RCC 7860 (cell line): Measurements from ENCODE around the gene EMC6.
A peak's percentile ranks its signal among the peaks of the same experiment; 100 is the strongest.
"Not testable (repeated sequence)": the region's sequence is repeated elsewhere in the genome, so short reads cannot be mapped to it uniquely, and the experiment has no call there.

ENCODE experiments used
- DNase-seq: peaks from one replicate; pipeline ENCODE4 v3.0.0-alpha.2; 2015; ENCODE audit warnings: low spot score
- FAIRE-seq: peaks from 2 replicates; lab custom pipeline; 2012; peaks lifted over from hg19 to GRCh38; lab: Jason Lieb, UNC

EMC6 gene

DNA sequence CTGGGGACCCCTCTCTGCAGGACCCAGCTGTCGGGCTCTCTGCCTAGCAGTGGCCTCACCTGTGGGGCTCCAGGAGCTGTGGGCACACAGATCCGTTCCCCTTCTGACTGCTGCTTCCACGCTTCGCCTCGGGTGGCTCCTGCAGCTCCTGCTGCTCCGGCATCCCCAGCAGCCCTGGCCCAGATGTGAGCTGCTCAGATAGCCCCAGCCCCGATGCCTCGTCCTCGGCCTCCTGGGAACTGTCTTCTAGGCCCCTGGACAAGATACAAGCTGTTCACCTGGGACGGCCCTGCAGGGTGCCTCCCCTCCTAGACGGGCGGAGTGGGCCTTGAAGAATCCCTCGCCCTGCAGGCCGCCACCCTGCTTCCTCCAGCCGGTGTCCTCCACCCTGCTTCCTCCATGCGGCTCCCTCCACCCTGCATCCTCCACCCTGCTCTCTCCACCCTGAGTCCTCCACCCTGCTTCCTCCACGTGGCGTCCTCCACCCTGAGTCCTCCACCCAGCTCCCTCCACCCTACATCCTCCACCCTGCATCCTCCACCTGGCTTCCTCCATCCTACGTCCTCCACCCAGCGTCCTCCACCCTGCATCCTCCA, 11.0 kb downstream of the EMC6 start:
- FAIRE-seq (no peak), DNase-seq (no peak)

DNA sequence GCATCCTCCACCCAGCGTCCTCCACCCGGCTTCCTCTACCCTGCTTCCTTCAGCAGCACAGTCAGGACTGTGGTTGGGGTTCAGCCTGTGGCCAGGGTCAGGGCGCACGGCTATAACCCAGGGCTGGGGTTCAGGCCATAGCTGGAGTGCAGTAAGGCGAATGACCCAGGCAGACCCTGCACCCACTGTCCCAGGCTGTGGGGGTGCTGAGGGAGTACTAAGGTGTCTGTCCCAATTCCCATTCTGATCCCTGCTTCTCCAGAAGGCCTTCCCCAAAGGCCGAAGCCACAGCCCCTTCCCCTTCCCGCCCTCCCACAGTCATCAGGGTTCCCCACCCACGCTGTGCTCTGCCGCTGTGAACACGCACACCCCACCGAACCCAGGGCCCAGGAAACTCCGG, 12.4 kb downstream of the EMC6 start:
- FAIRE-seq = no peak

DNA sequence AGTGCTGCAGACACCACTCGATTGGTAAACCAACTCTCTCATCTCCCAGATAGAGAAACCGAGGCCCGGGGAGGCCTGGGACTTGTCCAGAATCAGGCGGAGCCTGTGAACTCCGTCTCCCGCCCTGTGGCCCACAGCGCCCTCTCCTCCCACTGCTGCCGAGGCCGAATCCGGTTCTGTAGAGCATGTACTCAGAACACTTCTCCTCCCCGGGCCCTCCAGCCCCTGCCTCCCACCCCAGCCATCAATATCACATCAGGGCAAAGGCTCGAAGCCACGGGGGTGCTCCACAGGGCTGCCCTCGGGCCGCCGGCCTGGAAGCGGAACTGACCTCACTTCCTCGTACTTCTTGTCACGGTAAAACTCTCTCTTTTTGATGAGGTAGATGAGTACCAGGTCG, 13.0 kb downstream of the EMC6 start:
- no peak for DNase-seq
- FAIRE-seq = no peak

More for the DNA sequence above, 12.4 kb downstream of the EMC6 start:
- DNase-seq = no peak

DNA sequence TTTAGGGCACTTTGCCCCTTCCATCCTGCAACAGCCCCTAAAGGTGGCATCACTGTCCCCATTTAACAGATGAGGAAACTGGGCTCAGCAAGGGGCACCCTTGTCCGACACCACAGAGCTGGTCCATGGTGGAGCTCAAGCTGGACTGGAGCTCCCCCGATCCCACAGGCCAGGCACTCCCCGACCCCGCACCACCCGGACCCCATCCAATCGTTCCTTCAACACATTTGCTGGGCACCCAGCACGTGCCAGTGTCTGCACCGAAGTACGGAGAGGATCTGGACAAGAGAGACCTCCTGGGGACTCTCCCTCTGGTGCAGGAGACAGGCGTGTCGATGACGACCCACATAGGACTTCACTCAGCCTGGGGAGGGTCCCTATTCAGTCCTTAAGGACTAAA, 13.4 kb downstream of the EMC6 start:
- no peak for FAIRE-seq
- no peak for DNase-seq

DNA sequence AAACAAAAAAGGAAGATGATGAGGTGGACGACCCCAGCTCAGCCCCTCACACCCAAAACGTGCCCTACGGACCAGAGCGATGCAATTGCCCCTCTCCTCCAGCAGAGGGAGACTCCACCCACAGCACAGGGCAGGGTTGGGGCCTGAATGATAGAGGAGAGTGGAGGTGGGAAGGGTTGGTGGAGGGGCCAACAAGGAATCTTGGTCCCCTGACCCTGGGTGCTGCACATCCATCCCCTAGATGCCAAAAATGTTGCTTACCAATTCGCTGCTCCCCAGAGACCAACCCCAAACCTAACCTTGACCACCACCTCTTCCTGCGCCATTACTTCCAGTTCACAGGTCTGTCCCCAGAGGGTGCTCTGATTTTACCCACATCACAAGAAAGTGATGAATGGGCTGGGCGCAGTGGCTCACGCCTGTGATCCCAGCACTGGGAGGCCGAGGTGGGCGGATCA, 14.5 kb downstream of the EMC6 start:
- no peak for FAIRE-seq
- no peak for DNase-seq

DNA sequence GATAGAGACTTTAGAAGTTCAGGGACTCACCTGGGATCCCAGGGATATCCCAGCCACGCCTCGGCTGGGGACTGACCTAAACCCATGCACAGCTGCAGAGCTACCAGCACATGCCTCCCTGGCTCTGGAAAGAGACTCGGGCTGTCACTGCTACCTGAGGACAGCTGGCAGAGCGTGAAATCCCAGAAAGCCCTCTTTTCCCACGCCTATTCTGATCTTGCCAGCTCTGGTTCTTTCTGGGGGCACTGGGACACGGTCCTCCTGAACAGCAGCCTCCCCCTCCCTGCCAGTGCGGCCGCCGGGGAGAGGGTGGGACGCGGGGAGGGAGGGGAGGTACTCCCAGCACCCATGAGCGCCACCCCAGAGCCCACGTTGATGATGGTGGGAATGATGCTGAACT, 16.6 kb downstream of the EMC6 start:
- no peak for FAIRE-seq

DNA sequence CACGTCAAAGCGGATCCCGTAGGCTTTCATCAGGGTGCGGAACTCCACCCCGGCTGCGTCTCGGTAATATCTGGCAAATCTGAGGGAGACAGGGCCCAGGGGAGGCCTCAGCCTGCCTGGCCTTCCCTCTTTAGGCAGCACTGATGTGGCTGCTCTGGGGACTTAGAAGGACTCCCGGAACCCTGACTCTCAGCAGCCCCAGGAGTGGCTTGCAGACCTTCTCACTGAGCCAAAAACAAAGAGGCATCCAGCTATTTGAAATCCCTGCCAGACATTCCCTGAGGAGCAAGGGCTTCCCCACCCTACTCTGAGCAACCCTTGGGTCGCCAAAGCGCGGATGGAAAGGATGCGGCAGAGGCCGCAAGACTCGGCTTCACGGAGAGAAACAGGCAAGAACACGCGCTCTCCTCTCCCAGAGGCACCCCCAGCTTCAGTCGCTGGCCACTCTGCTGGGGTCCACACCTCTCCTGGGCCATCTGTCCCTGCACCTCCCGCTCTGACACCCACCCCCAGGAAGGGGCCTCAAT, 19.5 kb downstream of the EMC6 start:
- no peak for DNase-seq
- no peak for FAIRE-seq

More for the DNA sequence above, 16.6 kb downstream of the EMC6 start:
- DNase-seq = no peak

DNA sequence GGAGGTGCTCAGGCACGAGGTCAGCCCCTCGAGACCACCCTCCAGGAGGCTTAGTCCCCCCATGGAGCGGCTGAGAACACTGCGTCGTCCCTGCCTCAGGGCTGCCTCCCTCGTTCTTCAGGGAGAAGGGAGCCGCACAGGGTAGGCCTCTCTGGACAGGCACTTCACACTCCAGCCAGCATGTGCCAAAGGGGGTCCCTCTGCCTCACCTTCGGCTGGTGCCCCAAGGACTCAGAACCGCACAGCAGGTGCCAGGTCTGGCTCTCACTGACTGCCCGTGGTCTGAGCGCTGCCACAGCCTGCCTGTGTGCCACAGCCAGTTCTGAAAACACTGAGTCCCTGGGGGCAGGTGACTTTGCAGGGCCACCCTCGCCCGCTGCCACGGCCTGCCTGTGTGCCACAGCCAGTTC, 20.2 kb downstream of the EMC6 start:
- FAIRE-seq (no peak), DNase-seq (no peak)

DNA sequence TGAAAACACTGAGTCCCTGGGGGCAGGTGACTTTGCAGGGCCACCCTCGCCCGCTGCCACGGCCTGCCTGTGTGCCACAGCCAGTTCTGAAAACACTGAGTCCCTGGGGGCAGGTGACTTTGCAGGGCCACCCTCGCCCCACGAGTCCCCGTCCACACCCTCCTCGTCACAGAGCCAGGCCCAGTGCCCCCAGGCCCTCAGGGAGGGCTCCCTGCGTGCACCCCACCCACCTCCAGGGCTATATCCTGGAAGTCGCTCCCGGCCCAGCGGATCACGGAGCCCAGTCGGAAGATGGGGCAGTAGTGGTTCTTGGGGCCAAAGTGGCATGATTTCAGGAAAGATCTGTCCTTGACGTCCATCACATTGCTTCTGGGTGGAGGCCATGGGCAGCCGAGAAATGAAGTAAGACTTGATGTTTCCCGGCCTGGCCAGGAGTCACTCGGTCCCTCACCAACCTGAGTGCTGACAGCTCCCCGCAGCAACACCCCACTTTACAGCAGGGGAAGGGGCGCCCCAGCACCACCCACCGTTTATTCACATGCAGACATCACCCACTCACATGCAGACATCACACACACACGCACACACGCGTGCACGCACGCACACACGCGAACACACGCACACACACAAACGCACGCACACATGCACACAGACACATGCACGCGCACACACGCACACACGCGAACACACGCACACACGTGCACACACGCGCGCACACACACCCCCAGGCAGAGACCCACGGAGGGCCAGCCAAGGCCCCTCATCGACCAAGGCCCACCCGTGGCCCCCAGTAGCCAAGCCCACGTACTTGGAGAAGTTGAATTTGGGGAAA, 20.9 kb downstream of the EMC6 start:
- FAIRE-seq (no peak), DNase-seq (no peak)

DNA sequence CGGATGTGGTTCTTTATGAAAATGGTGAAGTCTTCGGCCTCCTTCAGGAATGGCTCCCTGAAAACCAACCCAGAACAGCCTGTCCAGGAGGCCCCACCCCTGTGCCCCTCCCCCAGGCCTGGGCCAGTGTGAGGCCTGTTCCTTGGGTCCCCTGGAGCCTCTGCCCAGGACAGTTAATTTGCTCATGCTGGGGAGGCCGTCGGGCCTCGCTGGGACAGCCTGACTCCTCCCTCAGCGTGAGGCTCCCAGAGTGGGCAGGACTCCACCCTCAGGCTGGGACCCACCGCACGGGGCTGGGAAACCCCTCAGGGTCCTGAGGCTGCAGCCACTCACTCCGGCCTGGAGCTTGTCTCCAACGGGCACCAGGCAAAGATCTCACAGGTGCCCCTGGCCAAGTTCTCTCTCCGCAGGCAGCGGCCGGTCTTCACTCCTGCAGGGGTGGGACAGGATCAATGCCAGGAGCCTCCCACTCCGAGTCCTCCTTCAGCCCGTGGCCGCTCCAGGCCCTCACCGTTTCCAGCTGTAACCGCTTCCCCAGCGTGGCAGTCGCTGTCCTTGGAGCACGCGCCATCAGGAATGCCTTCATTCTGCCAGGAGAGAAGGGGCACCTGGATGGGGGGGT, 21.6 kb downstream of the EMC6 start:
- DNase-seq (no peak), FAIRE-seq (no peak)

DNA sequence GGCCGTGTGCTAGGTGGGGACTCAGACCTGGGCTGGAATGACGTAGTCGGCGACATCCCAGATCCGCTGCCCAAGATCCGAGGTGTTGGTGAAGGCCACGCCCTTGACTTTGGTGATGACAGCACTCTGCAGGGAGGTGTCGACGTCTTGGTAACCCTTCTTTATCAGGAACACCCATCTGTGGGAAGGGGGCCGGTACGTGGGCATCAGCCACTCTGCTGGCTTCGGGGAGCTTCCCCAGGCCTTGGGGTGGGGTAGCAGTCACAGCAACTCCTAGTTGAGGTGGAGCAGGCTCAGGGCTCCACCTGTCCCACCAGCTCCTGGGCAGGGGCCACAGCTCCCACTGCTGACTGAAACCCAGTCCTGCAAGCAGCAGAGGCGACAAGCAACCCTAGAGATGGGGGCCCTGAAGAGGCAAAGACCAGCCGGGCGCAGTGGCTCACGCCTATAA, 23.0 kb downstream of the EMC6 start:
- no peak for DNase-seq
- FAIRE-seq = no peak

DNA sequence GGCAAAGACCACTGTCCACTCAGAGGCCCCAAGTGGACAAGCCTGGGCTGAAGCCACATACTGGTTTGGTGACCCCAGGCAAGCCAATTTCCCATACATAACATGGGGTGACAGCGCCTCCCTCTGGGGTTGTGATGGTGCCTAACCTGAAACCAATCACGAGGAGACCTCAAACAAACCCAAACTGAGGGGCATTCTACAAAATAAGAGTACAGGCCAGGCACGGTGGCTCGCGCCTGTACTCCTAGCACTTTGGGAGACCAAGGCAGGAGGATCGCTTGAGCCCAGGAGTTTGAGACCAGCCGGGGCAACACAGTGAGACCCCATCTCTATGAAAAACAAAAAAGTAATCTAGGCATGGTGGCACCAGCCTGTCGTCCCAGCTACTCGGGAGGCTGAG, 23.7 kb downstream of the EMC6 start:
- DNase-seq (no peak), FAIRE-seq (no peak)

DNA sequence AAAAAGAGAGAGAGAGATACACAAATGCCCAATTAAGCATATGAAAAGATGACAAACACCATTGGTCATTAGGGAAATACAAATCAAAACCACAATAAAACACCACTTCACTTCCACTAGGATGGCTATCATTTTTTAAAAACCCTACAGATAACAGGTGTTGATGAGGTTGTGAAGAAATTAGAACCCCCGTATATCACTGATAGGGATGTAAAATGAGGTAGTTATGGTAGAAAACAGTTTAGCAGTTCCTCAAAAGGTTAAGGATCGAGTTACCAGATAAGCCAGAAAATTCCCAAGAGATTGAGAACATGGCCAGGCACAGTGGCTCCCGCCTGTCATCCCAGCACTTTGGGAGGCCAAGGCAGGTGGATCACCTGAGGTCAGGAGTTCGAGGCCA, 24.5 kb downstream of the EMC6 start:
- FAIRE-seq (no peak), DNase-seq (no peak)

DNA sequence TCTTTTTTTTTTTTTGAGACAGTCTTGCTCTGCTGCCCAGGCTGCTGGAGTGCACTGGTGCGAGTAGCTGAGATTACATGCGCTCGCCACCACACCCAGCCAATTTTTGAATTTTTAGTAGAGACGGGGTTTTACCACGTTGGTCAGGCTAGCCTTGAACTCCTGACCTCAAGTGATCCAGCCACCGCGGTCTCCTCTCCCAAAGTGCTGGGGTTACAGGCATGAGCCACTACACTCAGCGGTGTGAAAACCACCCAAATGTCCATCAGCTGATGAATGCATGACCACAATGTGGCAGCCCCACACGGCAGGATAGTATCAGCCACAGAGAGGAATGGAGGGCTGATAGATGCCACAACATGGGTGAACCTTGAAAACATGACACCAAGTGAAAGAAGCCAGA, 25.2 kb downstream of the EMC6 start:
- FAIRE-seq (no peak), DNase-seq (peak; percentile 47)

DNA sequence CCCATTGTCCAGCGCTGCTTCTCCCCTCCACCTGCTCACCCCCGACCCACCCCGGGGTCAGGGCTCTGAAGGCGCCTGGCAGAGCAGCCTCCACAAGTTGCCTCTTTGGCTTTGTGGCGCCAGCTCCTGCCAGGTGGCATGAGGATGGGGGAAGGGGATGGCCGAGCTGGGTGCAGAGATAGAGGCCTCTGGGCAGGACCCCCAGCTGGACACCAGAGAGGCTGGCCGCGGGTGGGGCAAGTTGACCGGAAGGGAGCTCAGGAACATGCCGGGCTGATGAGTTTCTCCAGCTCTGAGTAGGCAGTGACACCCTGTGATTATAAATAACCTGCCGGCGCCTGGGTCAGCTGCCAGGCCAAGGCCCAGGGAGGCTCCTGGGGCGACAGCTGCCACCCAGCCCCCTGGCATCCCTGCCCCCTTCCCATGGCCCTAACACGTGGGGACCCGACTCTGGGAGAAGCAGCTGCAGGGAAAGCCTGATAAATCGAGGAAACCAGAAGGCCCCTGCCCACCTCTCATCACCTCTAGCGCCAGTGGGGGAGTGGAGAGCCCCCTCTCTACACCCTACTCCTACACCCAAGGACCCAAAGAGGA, 26.6 kb downstream of the EMC6 start:
- FAIRE-seq (no peak), DNase-seq (no peak)

DNA sequence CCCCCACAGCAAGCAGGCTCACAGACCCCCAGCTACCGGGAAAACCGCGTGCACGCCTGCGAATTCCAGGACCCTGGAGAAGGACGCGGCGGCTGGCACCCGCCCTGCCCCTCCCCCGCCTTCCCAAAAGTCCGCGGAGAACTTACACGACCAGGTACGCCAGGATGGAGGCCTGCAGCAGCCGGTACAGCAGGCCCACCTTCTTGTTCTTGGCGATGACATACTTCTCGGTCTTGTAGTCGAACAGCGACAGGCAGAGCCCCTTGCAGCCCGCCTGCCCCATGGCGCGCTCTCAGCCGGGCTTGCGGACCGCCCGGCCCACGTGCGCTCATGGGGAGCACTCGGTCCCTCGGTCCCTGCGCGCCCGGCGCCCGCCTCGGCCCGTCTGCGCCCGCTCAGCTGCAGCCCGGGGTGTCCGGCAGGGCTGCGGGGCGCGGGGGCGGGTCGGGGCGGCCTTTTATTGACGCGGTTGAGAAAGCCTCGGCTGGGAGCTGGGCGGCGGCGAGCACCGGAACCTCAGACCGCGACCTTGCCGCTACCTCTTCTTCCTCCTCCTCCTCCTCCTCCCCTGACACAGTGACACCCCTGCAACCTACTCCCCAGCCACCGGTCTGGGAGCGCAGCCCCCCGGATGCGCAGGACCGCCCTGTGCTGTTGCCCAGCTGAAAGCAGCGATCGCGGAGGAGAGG, 27.3 kb downstream of the EMC6 start, which contains the start of gene P2RX5:
TSS of gene P2RX5 (minus strand) at position 433 of the 689 bp plus-strand sequence. CDS start at position 283, 150 bp downstream.
- FAIRE-seq (no peak), DNase-seq (no peak)

DNA sequence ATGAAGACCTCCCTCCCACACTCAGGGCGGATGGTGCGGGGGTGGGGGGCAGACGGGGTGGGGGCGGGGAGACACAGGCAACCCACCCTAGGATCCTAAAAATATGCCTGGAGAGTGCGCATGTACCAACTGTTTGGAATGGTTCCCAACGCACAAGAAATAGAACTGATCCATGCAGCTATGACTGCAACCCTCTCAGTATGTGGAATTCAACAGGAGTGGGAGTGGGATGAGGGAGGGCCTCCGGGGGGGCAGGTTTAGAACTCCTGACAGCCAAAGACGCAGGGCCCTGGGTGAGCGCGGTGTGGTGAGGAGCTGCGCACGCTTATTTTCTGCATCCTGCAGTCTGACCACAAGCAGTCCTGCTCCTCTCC, 28.5 kb downstream of the EMC6 start:
- FAIRE-seq (no peak), DNase-seq (no peak)

DNA sequence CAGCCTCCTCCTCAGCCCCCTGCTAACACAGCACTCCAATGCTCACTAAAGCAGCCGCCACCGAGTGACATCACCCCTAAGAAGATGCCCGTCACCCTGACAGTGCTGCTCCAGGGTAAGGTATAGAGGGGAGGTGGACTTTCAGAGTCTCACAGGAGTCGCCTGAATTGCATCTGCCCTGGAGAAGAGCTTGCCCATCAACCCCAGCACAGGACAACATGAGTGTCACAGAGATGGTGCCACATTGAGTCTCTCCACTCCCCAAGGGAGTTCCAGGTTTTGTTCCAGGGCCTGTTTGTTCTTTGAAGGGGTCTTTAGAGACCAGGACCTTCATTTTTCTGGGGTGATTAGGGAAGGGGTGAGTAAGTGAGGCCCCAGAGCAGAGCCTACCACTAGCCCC, 29.5 kb downstream of the EMC6 start:
- FAIRE-seq = no peak
- no peak for DNase-seq

DNA sequence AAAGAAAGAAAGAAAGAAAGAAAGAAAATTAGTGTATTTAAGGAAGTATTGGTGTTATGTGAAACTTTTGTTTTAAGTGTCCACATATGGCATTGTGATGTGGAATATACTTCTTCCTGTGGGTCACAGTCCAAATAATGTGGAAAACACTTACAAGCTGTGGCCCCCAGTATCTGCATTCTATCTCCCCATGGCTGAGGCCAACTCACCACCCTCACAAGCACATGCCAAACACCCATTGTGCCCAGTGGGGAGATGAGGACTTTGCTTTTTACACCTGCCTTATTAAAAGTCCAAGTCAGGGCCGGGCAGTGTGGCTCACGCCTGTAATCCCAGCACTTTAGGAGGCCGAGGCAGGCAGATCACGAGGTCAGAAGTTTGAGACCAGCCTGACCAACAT, 31.3 kb downstream of the EMC6 start:
- FAIRE-seq (no peak), DNase-seq (no peak)

DNA sequence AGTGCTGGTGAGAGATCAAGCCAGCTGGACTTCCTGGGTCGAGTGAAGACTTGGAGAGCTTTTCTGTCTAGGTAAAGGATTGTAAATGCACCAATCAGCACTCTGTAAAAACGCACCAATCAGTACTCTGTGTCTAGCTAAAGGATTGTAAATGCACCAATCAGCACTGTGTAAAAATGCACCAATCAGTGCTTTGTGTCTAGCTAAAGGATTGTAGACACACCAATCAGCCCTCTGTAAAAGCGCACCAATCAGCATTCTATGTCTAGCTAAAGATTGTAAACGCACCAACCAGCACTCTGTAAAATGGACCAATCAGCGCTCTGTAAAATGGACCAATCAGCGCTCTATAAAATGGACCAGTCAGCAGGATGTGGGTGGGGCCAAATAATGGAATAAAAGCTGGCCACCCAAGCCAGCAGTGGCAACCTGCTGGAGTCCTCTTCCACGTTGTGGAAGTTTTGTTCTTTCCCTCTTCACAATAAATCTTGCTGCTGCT, 33.5 kb downstream of the EMC6 start:
- not testable (repeated sequence) for DNase-seq, FAIRE-seq
